ENCODE measurements around the gene OMP. TPM values are rescaled to one million over a fixed set of nuclear protein-coding genes. Genes with fewer than 3 reads are reported as not detected.
A peak's percentile ranks its signal among the peaks of the same experiment; 100 is the strongest.

The OMP gene
- total RNA-seq, 1 donor from 2014 or later = 1.3 TPM

DNA sequence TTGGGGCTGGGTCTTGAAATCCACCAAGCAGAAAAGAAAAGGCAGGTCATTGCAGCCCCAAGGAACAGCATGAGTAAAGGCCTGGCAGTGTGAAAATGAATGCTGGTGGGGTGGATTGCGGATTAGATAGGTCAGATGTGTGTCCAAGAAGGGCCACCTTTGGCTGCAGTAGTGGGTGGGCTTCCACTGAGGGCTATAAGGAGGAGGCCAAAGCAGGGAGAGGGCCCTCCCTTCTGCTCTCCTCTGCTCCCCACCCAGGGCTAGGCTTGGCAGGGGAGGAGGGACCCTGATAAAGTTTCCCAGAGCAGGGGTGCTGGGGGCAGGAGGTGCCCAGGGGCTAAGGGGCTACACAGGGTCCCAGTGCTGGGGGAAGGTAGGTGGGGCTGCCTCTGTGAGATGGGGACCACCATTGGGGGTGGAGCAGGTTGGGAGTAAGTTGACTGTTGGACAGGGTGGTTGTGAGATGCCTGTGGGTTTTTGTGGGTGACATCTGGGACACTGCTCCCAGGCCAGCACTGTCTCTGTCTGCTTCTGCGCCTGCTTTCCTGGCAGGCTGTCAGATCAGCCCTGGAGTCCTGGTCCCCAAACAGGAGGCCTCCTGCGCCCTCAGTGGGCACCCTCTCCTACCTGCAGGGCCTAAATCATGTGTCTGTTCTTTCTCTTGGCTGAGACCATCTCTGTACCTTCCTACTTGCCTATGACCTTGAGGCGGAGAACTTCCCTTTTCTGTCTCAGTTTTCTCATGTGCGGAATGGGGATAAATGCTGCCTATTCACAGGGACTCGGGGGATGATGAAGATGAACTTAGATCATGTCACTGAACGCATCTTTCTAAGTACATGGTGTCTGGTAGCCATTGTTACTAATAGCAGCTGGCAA is 33.9 kb upstream of the OMP start:
- no peak for FAIRE-seq
- Histone ChIP-seq H3K4me2 (ENCODE audit: low read length) (peak overlapping the region; percentile 95), H3K9me3 (ENCODE audit: insufficient read depth, low read depth, low read length) (no peaks in the 10 kb centered on the region), H3K4me1 (ENCODE audit: insufficient read depth, low read length) (peaks cover 28% of the 10 kb centered on the region), H3K36me3 (ENCODE audit: insufficient read depth, low read length) (no peaks in the 10 kb centered on the region), H4K20me1 (ENCODE audit: insufficient read depth, low read length) (peaks cover 52% of the 10 kb centered on the region), H3K27ac (ENCODE audit: low read depth, low read length) (no peak overlapping the region), H2AFZ (ENCODE audit: low read depth, low read length) (no peak overlapping the region), H3K27me3 (ENCODE audit: insufficient read depth, low read length) (no peaks in the 10 kb centered on the region), H3K9ac (ENCODE audit: low read length) (no peak overlapping the region), H3K4me3 (ENCODE audit: insufficient read depth, low read depth, low read length) (no peak overlapping the region), H3K79me2 (ENCODE audit: insufficient read depth, low read length) (peaks cover 34% of the 10 kb centered on the region)
- Mint-ChIP-seq H3K9me3 (ENCODE audit: unreplicated experiment) (no peaks in the 10 kb centered on the region), H3K27ac (ENCODE audit: unreplicated experiment) (no peak overlapping the region), H3K4me1 (ENCODE audit: low read depth, unreplicated experiment) (peaks cover 21% of the 10 kb centered on the region), H3K27me3 (ENCODE audit: low read depth, unreplicated experiment) (peaks cover 5% of the 10 kb centered on the region), H3K36me3 (ENCODE audit: low read depth, unreplicated experiment) (no peaks in the 10 kb centered on the region), H3K4me3 (ENCODE audit: unreplicated experiment) (peak overlapping the region; percentile 45)
- no peak for DNase-seq (ENCODE audit: low read depth)
- TF ChIP-seq EZH2 (IDR thresholded peaks at IDR 0.05; ENCODE audit: insufficient read depth, low read length) (no peak), CTCF (IDR thresholded peaks at IDR 0.05; ENCODE audit: insufficient read depth, low read depth, low read length) (no peak)

DNA sequence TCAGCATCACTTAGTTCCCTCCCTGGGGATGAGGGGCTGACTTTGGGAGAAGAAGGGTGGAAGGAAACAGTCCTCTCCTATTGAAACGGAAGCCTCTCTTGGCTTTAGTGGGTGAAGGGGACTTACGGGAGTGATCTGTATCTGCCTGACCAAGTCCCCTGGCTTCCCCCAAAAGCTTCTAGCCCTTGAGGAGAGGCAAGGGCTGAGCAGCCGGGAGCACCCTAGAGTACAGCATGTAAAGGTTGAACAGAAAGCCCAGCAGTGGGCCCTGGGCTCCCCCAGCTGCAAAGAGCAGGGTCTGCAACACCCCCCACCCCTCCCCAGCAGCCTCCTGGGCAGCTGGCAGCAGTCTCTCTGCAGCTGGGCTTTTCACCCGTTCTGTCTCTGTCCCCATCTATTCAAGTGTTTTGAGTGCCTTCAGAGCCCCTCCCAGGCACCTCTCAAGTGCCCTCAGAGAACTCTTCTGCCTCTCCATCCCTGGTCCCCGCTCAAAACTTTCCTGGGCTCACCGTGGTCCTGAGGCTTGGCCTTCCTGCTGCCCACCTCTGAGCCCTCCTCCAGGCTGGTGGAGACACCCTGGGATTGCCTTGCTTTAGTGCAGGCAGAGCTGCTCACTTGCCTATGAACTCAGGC is 33.2 kb upstream of the OMP start:
- Mint-ChIP-seq H3K9me3 (ENCODE audit: unreplicated experiment) (no peaks in the 10 kb centered on the region), H3K4me3 (ENCODE audit: unreplicated experiment) (no peak overlapping the region), H3K4me1 (ENCODE audit: low read depth, unreplicated experiment) (peaks cover 23% of the 10 kb centered on the region), H3K27ac (ENCODE audit: unreplicated experiment) (no peak overlapping the region), H3K27me3 (ENCODE audit: low read depth, unreplicated experiment) (peaks cover 5% of the 10 kb centered on the region), H3K36me3 (ENCODE audit: low read depth, unreplicated experiment) (no peaks in the 10 kb centered on the region)
- no peak overlapping the region for H3K9ac ChIP-seq (ENCODE audit: low read length)
- H2AFZ ChIP-seq (ENCODE audit: low read depth, low read length) = no peak overlapping the region
- peaks cover 37% of the 10 kb centered on the region for H3K79me2 ChIP-seq (ENCODE audit: insufficient read depth, low read length)
- peaks cover 53% of the 10 kb centered on the region for H4K20me1 ChIP-seq (ENCODE audit: insufficient read depth, low read length)
- H3K4me2 ChIP-seq (ENCODE audit: low read length) = no peak overlapping the region
- no peak for DNase-seq (ENCODE audit: low read depth)
- FAIRE-seq = no peak
- peaks cover 35% of the 10 kb centered on the region for H3K4me1 ChIP-seq (ENCODE audit: insufficient read depth, low read length)
- no peak for TF ChIP-seq CTCF (IDR thresholded peaks at IDR 0.05; ENCODE audit: insufficient read depth, low read depth, low read length)
- TF ChIP-seq EZH2 (IDR thresholded peaks at IDR 0.05; ENCODE audit: insufficient read depth, low read length) = no peak
- H3K36me3 ChIP-seq (ENCODE audit: insufficient read depth, low read length) = no peaks in the 10 kb centered on the region
- H3K9me3 ChIP-seq (ENCODE audit: insufficient read depth, low read depth, low read length) = no peaks in the 10 kb centered on the region
- no peaks in the 10 kb centered on the region for H3K27me3 ChIP-seq (ENCODE audit: insufficient read depth, low read length)
- no peak overlapping the region for H3K27ac ChIP-seq (ENCODE audit: low read depth, low read length)
- H3K4me3 ChIP-seq (ENCODE audit: insufficient read depth, low read depth, low read length) = no peak overlapping the region

Measured in astrocyte (in vitro differentiated cells and primary cell).